Measurements from ENCODE around the gene FIBCD1. TPM values are rescaled to one million over a fixed set of nuclear protein-coding genes. Genes with fewer than 3 reads are reported as not detected.
"Not testable (repeated sequence)": the region's sequence is repeated elsewhere in the genome, so short reads cannot be mapped to it uniquely, and the experiment has no call there.

The FIBCD1 gene
- total RNA-seq, 1 donor from 2014 or later: 0.20 TPM

- no peak for ATAC-seq
These were observed 17.6 kb downstream of the FIBCD1 start for GRCh38 chr9:130921300-130921988.

- no peak for ATAC-seq
These were observed 18.2 kb downstream of the FIBCD1 start for GRCh38 chr9:130920762-130921299.

DNA sequence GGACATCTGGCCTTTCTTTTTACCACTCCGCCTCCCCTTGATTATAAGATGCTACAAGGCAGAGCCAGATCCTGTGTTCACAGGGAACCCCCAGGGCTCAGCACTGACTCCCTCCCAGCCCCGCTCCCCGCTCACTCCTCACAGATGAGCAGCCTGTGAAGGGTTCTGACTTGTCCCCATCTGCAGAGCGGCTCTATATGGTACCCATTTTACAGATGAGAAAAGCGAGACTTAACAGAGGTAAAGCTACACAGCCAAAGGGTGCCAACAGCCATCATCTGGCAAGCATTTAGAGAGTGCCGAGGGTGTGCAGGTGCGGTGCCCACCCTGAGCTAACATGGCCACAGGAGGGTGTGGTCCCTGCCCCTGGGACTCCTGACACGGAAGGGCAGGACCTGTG lies 18.8 kb downstream of the FIBCD1 start:
- ATAC-seq: no peak

GRCh38 chr9:130919559-130920145 lies 19.4 kb downstream of the FIBCD1 start:
- no peak for ATAC-seq

GRCh38 chr9:130918826-130919558 lies 20.1 kb downstream of the FIBCD1 start:
- ATAC-seq: no peak

DNA sequence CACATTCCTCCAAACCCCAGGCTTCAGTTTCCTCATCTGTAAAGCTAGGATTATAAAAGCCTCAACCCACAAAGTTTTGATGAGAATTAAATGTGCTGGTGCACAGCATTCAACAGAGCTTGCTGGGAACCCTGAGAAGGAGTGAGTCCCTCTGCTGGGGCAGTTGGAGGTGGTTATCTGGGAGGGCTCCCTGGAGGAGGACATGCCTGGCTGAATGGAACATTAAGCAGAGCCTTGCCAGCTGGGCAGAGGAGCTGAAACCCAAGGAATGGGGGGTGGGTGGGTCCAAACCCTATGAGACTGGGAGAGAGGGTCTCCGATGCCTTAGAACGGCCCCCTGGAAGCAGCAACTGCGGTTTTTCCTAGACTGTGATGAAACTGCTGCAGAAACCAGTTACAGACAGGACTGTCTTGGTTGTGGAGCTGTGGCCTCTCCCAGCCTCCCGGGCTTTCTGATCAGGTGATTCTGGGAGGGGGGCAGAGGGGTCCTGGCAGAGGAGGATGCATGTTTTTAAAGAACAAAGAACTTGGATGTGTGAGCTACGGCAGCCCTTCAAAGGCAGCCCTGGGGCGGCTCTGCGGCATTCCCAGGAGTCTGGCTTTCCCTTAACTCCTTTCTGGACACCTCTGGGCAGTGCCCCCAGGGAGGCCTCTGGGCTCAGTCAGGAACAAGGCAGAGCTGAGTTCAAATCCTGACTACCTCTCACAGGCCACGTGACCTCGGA lies 20.8 kb downstream of the FIBCD1 start:
- no peak for ATAC-seq

DNA sequence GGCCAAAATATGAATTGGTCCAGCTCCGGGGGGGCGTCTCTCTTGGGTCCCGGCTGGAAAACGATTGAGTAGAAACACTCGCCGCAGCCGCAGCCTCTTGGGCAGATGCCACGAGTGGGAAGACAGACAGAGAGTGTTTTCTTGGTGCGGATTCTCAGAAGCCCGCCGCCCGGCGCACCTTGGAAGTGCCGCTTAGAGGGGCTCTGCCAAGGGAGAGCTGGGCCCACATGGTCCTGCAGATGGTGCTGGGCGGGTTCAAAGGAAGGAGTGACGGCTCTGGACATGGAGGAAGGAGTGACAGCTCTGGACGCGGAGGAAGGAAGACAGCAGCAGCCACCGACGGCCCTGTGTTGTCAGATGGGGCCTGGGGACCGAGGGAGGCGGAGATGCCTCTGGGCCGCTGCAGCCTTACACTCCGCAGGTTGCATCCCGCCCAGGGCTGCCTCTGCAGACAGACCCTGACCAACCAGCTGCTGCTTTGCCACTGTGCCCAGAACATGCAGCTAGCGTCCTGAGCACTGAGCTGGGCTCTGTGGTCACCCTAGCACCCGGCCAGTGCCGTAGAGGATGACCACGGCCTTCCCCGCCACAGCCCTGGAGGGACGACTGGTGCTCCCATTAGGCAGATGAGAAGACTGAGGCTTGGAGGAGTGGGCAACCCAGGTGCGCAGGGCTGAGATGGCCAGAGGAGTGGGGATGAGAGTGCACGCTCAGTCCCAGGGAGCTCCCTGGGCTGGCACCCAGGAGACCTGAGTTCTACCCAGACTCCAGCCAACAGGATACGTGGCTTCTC lies 21.7 kb downstream of the FIBCD1 start:
- ATAC-seq: no peak

DNA sequence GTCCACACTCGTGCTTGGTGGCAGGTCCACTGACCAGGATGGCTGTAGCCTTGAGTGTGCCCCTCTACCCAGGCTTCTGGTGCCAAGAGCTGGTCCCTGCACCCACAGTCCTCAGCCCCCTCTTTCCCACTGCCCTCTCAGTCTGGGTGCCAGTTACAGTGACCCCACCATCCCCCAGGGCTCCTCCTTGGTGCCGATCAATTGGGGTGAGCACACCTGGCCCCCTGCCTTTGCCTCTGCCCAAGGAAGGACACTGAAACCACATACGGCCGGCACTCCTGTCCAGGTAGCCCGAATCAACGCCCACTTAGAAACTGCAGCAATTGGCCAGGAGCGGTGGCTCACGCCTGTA lies 24.0 kb downstream of the FIBCD1 start:
- no peak for ATAC-seq

DNA sequence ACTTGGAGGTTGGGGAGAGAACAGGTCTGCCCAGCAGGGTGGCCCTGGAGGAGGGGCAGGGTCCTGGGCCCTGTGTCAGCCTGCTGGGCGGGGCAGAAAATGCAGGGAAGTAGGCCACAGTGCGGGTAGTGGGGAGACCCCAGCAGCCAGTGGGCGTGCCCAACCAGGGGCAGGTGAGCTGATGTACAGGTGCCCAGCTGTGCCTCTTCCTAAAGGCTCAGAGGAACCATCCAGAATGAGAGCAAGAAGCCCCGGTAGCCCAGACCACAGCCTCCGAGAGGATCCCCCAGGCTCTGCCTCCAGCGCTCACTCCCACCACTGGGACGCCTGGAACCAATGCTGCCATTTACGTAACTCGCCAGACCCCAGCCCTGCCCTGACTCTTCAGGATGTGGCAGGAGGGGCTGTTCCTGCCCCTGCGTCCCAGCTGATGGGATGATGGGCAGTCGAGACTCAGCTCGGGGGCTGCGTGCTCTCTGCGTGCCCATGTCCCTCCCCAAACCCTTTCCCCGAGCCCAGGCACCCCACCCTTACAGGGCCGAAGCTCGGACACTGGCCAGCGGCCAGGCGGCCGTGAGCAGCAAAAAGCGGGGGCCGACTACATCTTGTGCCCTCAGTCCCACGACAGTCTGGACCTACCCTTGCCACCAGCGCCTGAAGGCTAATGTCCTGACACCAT lies 24.5 kb downstream of the FIBCD1 start:
- ATAC-seq: no peak

DNA sequence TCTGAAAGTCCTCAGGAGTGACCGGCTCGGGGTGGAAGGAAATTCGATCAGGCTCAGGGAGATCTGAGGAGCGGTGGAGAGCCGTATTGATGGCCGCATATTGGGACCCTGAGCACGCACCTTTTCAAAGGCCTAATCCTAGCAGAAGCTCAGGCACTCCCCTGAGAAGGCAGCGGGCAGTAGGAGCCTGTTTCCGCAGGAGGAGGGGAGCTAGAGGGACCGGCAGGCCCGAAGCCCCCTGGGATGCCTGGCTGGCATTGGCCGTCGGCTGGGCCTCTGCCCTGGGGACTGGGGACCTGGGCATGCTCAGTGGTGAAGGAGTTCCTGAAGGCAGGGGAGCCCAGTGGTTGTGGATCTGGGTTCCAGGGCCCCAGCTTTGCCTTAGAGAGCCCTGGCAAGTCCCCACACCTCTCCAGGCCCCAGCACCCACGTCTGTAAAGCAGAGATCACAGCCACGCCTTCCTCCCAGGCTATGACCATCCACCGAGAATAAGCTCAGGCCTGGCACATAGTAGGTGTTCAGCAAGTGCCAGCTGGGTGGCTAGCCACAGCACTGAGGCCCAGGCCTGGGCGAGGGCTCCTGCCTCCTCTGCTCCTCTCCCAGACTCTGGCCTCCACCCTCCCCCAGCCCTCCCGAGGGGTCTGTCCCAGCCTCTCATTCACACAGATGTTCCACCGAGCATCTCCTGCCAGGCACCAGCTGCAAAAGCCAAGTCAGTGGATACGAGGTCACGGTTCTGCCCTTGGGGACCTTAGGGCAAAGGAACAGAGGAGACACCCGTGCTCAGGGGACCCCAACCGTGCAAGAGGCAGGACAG lies 25.2 kb downstream of the FIBCD1 start:
- ATAC-seq: peak; percentile 7

DNA sequence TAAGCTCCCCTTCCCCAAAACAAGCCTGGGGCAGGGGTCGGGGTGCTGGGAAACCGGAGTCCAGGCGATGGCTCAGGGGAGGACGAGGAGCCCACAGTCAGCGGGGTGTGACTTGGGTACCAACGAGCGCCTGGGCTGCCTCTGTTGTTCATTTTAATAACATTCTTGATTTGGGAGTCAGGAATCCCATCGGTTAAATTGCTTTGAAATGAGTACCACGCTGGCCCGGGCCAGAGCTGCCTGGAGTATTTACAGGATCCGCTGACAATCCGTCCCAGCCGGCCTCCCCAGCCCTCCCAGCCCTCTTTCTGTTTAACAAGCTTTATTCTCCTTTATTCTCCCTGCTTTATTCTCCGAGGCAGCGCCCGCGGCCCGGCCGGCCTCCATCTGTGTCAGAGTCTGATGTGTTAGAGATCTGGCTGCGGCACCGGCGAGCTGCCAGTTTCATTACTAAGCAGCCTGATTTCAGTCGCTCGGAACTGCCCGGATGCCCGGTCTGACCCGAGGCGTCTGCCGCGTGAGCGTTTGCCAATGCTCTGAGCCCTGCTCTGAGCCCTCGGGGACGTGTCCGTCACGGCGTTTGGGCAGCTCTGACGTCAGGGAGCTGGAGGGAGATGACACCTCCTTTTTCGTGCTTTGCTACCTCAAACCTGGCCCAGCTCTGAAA lies 26.0 kb downstream of the FIBCD1 start:
- peak; percentile 86 for ATAC-seq

DNA sequence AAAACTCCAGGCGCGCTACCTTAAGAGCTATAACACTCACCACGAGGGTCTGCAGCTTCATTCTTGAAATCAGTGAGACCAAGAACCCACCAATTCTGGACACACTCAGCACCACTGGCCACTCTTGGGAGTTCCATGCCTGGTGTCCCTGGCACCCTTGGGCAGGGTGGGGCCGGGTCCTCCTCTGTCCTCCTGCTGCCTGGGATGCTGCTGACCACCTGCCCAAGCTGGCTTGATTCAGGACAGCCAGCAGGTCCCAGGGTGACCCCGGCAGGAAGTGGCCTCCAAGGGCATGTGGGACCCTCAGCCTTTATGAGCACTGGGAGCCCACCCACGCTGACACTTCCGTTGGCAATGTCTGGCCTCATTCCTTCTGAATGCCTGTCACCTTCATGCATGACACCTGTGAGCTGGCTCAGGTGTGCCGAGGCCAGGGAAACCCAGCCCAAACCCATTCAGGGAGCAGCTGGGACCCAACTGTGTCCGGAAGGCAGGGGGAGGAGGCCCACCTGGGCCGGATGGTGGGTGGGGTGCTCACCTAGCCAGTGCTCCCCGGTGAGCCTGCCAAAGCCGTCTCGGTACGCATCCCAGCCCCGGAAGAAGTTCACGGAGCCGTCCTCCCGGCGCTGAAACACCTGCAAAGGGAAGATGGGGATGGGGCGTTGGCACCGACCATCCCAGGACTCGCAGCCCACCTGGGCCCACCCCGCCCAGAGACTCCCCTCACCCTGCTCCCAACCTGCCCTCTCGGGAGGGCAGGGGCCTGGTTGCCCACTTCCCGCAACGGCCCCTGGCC lies 27.6 kb downstream of the FIBCD1 start:
- no peak for ATAC-seq

DNA sequence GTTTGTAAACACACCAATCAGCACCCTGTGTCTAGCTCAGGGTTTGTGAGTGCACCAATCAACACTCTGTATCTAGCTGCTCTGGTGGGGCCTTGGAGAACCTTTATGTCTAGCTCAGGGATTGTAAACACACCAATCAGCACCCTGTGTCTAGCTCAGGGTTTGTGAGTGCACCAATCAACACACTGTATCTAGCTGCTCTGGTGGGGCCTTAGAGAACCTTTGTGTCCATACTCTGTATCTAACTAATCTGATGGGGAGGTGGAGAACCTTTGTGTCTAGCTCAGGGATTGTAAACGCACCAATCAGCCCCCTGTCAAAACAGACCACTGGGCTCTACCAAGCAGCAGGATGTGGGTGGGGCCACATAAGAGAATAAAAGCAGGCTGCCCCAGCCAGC lies 28.4 kb downstream of the FIBCD1 start:
- not testable (repeated sequence) for ATAC-seq

- ATAC-seq: not testable (repeated sequence)
These were observed 29.0 kb downstream of the FIBCD1 start for GRCh38 chr9:130910041-130910440.

GRCh38 chr9:130908878-130909355 lies 30.1 kb downstream of the FIBCD1 start:
- ATAC-seq: peak; percentile 2

GRCh38 chr9:130908146-130908877 lies 30.7 kb downstream of the FIBCD1 start:
- ATAC-seq: no peak

DNA sequence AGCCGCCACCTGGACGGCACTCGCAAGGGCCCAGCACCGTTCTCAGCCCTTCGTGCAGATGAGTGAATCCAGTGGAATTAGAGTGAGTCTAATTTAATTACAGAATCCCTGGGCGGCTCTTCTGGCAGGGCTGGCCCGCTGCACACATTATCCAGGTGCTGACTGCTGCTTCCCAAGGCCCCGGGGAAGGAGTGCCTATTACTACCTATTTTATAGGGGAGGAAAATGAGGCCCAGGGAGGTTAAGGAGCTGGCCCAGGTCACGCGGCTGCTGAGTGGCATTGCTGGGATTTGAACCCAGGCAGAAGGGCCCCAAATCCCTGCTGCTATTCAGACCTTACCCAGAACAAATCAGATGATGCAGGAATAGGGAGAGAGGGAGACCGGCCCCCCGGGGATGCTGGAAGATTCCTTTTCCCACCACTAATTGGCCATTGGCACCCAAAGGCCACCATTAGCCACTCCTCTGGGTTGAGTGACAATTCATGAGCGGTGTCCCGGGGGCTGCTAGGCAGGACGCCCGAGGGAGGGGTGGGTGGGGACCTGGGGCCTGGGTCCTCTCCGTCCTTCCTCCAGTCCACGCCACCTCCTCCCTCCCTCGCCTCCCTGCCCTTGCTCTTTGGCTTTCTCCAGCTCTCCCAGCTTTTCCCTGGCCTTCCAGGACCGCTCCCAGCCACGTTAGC lies 32.2 kb downstream of the FIBCD1 start:
- ATAC-seq: no peak

Measured in esophagus mucosa (tissue), 1 donor.